T1000 (cell line): ENCODE data around the gene NUP188.

Source experiments
- DNase-seq: peaks from one replicate; lab custom pipeline; 2025; ENCODE audit warnings: mixed read lengths; lab: John Stamatoyannopoulos, UW

The NUP188 gene

DNA sequence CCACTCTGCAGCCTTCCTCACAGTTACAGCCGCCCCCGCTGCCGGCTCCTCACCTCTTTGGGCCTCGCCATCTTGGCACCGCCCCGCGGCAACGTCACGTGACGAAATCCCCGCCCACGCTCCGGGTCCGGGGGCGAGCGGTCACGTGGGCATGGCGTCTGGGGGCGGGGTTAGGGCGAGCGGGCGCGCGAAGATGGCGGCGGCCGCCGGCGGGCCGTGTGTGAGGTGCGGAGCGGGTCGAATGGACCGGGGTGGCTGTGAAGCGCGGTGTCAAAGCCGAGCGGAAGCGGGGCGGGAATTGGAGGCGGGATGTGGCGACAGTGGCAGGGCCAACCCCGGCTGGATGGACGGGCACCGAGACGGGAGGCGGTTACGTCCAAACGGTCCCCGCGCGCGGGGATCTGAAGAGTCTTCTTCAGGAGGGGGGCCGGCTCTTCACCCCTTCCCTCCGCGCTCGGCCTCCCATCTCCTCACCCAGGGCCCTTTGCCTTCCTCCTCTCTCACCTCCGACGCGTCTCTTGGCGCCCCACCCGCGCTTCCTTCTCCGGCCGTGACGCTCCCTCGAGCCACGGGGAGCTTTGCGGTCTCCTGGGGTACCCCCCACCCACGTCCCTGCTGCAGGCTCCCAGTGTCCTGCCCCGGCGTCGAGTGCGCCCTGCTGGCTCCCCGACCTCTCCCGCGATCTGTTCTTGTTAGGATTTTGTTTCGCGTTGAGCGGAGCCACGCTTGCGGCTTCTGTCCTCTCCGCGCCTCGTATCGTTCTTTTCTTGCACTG, at the start of gene NUP188, which contains the start of gene DOLK:
Gene NUP188 (plus strand): TSS at position 173 of the 775 bp plus-strand sequence. CDS start 21 bp downstream, at position 194.
Gene DOLK (minus strand): TSS at position 77 of the 775 bp plus-strand sequence. CDS start 300 bp downstream, outside the sequence.
- peak; percentile 92 for DNase-seq

- DNase-seq: no peak
These were observed 49.1 kb upstream of the NUP188 start for GRCh38 chr9:128898382-128898781.

- no peak for DNase-seq
These were observed 48.5 kb upstream of the NUP188 start for GRCh38 chr9:128898845-128899565.

DNA sequence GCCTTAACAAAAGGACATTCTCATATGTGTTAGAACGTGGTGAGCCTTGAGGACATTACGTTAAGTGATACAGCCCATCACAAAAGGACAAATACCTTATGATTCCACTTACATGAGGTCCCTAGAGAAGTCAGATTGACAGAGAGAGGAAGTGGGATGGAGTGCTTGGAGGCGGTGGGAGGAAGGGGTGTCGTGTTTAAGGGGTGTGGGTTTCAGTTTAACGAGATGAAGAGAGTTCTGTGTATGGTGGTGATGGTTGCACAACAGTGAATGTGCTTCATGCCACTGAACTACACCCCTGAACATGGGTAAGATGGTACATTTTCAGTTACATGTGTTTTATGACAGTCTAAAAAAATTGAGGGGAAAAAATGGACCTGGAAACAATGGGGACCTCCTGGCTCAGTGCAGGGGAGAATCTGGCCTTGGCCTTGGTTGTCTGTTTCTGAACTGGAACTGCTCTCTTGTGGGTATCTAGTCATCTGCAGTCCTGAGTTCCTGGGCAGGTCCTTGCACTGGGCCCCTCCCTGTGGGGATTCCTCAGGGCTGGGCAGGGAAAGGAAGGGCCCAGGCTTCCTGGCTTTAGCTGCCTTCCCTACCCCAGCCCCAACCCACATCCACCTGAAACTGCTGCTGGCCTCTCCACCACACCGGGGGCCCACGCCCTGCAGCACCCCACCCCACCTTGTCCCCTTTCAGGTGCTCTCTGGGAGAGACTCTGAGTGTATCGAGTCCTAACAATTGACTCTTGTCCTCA, 47.8 kb upstream of the NUP188 start:
- DNase-seq: no peak

GRCh38 chr9:128901379-128901778, 46.1 kb upstream of the NUP188 start:
- DNase-seq: no peak

GRCh38 chr9:128901822-128902221, 45.7 kb upstream of the NUP188 start:
- DNase-seq: no peak

- no peak for DNase-seq
These were observed 45.0 kb upstream of the NUP188 start for GRCh38 chr9:128902351-128903078.

DNA sequence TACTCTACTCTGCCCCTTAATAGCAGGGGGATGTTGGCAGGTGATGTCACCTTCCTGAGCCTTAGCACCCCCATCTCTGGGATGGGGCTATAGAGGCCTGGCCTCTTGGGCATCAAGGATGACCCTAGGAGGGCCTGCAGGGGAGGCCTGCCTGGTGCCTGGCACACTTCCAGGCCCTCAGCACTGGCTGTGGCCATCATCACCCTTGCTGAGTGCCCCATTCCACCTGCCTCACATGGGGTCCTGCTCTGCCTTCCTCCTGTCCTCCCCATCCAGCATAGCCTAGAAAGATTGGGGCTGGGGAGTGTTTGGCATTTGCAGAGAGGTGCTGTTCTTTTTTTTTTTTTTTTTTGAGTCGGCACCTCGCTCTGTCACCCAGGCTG, 44.4 kb upstream of the NUP188 start:
- no peak for DNase-seq

- no peak for DNase-seq
These were observed 43.5 kb upstream of the NUP188 start for GRCh38 chr9:128903871-128904620.

GRCh38 chr9:128905964-128906363, 41.5 kb upstream of the NUP188 start:
- DNase-seq: no peak

DNA sequence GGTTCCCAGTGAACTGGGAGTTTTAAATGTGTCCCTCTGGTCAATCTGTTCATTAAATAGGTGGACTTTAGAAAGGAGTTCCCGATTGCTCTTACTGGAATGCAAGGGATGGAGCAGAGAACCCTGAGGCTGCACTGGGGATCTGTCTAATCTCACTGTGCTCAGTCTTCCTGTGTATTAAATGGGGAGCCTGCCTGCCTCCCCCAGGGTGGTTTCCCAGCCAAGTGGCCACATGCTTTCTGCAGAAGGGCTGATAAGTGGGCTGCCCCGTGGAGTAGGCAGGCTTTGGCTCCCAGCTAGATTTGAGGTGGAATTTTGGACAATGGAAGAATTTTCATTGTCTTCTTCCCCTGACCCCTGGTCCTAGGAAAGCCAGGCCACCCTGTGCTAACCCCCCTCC, 40.8 kb upstream of the NUP188 start:
- no peak for DNase-seq

DNA sequence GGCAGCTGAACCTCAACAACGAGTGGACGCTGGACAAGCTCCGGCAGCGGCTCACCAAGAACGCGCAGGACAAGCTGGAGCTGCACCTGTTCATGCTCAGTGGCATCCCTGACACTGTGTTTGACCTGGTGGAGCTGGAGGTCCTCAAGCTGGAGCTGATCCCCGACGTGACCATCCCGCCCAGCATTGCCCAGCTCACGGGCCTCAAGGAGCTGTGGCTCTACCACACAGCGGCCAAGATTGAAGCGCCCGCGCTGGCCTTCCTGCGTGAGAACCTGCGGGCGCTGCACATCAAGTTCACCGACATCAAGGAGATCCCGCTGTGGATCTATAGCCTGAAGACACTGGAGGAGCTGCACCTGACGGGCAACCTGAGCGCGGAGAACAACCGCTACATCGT, 39.1 kb upstream of the NUP188 start:
- no peak for DNase-seq

- no peak for DNase-seq
These were observed 37.6 kb upstream of the NUP188 start for GRCh38 chr9:128909859-128910258.

GRCh38 chr9:128910906-128911305, 36.6 kb upstream of the NUP188 start:
- no peak for DNase-seq

DNA sequence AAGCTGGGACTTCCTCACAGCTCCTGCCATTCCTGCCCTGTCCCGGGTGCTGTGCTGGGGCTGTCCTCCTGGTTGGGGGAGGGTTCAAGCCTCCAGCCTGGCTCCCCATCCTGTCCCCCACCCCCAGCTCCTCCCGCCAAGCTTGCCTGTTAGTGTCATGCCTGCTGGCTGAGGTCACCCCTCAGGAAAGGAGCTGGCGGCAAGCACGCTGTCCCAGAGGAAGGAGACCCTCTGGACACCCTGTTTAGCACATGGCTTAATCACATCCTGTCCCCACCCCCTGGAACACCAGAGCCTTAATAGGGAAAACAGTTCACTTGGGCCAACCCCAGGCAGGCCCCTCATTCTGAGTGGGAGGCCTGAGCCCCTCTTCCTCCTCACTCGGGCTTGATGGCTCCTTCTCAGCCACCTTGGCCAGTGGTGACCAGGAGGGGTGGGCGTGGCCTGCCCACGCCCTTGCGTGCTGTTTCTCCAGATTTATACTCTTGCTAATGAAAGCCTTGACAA, 35.9 kb upstream of the NUP188 start:
- no peak for DNase-seq

DNA sequence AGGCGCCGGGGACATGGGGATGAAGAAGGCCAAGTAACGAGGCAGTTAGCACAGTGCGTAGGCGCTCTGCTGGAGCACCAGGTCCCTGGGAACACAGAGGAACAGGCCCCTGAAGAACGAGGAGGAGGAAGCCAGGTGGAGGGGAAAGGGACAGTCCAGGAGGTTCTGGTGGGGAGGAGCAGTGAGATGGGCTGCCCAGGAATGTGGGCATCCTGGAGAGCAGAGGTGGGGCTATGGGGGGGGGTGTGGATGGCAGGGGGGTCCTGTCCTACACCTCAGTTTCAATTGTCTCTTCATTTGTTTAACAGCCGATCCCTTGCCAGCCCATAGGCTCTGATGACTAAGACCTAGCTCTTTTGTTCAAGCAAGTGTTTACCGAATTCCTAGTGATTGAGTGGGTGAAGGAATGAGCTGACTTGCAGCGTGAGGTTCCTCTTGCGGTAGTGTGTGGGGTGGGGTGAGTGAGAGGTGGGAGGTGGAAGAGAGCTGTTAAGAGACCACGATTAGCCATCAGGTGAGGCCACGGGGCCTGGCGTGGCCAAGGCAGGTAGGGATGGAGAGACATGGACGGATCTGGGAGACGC, 35.1 kb upstream of the NUP188 start:
- no peak for DNase-seq

DNA sequence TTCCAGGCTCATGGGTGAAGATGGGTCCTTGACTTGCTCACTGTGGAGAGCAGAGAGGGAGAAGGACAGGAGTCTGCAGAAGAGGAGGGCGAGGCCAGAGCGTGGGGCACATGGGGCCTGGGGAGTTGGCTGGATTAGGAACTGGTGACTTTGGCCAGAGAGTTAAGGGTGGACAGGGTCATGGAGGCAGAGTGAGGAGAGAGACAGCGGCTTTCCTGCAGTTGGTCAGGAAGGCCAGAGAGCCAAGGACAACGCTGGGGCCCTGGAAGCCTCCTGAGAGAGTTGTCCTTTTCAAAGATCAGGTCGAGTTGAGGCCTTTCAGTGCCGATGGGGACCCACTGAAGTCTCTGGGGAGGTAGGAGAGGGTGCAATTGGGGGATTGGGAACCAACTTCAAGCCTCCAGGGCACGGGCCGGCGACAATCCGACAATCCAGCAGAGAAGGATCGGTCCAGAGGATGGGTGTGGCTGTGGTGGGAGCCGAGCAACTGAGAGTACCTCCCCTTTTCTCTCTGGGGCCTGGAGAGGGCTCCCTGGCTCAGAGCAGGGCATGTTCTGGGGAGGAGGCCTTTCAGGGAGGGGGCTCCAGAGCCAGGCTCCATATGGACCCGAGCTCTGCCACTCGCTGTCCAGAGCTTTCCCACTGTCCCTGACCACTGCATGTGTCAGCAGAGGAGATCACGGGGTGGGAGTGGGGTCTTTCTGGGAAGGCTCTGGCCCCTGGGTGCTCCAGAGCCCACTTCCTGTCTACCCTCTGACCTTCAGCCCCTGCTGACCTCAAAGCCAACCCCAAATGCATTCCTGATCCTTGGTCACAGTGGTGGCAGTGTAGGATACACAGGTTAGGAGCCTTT, 34.2 kb upstream of the NUP188 start:
- DNase-seq: no peak

- DNase-seq: no peak
These were observed 33.3 kb upstream of the NUP188 start for GRCh38 chr9:128913995-128914772.

DNA sequence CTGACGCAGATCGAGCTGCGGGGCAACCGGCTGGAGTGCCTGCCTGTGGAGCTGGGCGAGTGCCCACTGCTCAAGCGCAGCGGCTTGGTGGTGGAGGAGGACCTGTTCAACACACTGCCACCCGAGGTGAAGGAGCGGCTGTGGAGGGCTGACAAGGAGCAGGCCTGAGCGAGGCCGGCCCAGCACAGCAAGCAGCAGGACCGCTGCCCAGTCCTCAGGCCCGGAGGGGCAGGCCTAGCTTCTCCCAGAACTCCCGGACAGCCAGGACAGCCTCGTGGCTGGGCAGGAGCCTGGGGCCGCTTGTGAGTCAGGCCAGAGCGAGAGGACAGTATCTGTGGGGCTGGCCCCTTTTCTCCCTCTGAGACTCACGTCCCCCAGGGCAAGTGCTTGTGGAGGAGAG, 31.3 kb upstream of the NUP188 start:
- DNase-seq: peak; percentile 24
